OCI-LY7 (cell line): Measurements from ENCODE around the gene SHROOM3.

ENCODE experiments used
- EZH2phosphoT487 ChIP-seq: fragments of 200-600 bp; sonication (generic); IDR thresholded peaks from 2 replicates; pipeline ENCODE4 v1.6.1; 2018; ENCODE audit warnings: low read depth, borderline replicate concordance, mild to moderate bottlenecking, mixed run types, antibody characterized with exemption, low read length, moderate library complexity, mixed read lengths
- TF ChIP-seq, protein P1 (sequence below): fragments of 200-600 bp; sonication (generic); conservative IDR thresholded peaks from 2 replicates; pipeline ENCODE4 v1.5.1; 2014; ENCODE audit warnings: mild to moderate bottlenecking, antibody characterized with exemption, low read length, moderate library complexity, mixed read lengths

DNA sequence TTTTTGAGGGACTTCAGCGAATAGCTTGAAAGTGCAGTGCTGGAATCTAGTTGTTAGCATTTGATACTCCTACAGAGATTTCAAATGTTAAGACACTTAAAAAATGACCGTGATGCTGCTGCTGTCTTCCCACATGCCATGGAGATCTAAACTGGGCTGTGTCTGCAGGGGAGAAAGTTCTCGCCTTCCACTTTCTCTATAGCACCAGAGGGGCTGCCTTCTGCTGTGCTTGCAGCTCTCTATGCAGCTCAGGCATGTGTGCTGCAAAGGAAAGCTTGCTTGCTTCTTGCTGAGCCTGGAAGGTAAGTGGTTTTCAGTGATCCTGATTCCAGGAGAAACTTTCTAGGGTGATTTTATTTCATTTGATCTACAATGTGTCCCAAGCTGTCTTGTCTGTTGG lies 325.2 kb downstream of the SHROOM3 start:
- TF ChIP-seq, protein P1, sequence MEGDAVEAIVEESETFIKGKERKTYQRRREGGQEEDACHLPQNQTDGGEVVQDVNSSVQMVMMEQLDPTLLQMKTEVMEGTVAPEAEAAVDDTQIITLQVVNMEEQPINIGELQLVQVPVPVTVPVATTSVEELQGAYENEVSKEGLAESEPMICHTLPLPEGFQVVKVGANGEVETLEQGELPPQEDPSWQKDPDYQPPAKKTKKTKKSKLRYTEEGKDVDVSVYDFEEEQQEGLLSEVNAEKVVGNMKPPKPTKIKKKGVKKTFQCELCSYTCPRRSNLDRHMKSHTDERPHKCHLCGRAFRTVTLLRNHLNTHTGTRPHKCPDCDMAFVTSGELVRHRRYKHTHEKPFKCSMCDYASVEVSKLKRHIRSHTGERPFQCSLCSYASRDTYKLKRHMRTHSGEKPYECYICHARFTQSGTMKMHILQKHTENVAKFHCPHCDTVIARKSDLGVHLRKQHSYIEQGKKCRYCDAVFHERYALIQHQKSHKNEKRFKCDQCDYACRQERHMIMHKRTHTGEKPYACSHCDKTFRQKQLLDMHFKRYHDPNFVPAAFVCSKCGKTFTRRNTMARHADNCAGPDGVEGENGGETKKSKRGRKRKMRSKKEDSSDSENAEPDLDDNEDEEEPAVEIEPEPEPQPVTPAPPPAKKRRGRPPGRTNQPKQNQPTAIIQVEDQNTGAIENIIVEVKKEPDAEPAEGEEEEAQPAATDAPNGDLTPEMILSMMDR: no peak
- no peak for TF ChIP-seq EZH2phosphoT487
